ENCODE measurements around the gene ANK3.

The ANK3 gene

GRCh38 chr10:60236869-60237524 is 152.7 kb downstream of the ANK3 start:
- DNase-seq (ENCODE audit: low read depth in 1 of 2, low spot score in 1 of 2): no peak

GRCh38 chr10:60235001-60235400 is 154.7 kb downstream of the ANK3 start:
- no peak for DNase-seq (ENCODE audit: low read depth in 1 of 2, low spot score in 1 of 2)

GRCh38 chr10:60234551-60234950 is 155.1 kb downstream of the ANK3 start:
- no peak for DNase-seq (ENCODE audit: low read depth in 1 of 2, low spot score in 1 of 2)

- DNase-seq (ENCODE audit: low read depth in 1 of 2, low spot score in 1 of 2): no peak
Measured at GRCh38 chr10:60230892-60231291, 158.8 kb downstream of the ANK3 start.

- no peak for DNase-seq (ENCODE audit: low read depth in 1 of 2, low spot score in 1 of 2)
Measured at GRCh38 chr10:60224066-60224705, 165.5 kb downstream of the ANK3 start.

- no peak for DNase-seq (ENCODE audit: low read depth in 1 of 2, low spot score in 1 of 2)
Measured at GRCh38 chr10:60222047-60222446, 167.6 kb downstream of the ANK3 start.

GRCh38 chr10:60212195-60212594 is 177.5 kb downstream of the ANK3 start:
- DNase-seq (ENCODE audit: low read depth in 1 of 2, low spot score in 1 of 2): no peak

GRCh38 chr10:60209874-60210570 is 179.7 kb downstream of the ANK3 start:
- no peak for DNase-seq (ENCODE audit: low read depth in 1 of 2, low spot score in 1 of 2)

- DNase-seq (ENCODE audit: low read depth in 1 of 2, low spot score in 1 of 2): no peak
Measured at GRCh38 chr10:60208676-60209269, 180.9 kb downstream of the ANK3 start.

GRCh38 chr10:60207894-60208293 is 181.8 kb downstream of the ANK3 start:
- no peak for DNase-seq (ENCODE audit: low read depth in 1 of 2, low spot score in 1 of 2)

- no peak for DNase-seq (ENCODE audit: low read depth in 1 of 2, low spot score in 1 of 2)
Measured at GRCh38 chr10:60206735-60207134, 182.9 kb downstream of the ANK3 start.

GRCh38 chr10:60205741-60206140 is 183.9 kb downstream of the ANK3 start:
- DNase-seq (ENCODE audit: low read depth in 1 of 2, low spot score in 1 of 2): no peak

GRCh38 chr10:60203993-60204618 is 185.6 kb downstream of the ANK3 start:
- no peak for DNase-seq (ENCODE audit: low read depth in 1 of 2, low spot score in 1 of 2)

- DNase-seq (ENCODE audit: low read depth in 1 of 2, low spot score in 1 of 2): no peak
Measured at GRCh38 chr10:60200682-60201053, 189.0 kb downstream of the ANK3 start.

GRCh38 chr10:60200012-60200681 is 189.5 kb downstream of the ANK3 start:
- no peak for DNase-seq (ENCODE audit: low read depth in 1 of 2, low spot score in 1 of 2)

GRCh38 chr10:60197206-60197605 is 192.5 kb downstream of the ANK3 start:
- DNase-seq (ENCODE audit: low read depth in 1 of 2, low spot score in 1 of 2): no peak

- DNase-seq (ENCODE audit: low read depth in 1 of 2, low spot score in 1 of 2): no peak
Measured at GRCh38 chr10:60194421-60194820, 195.3 kb downstream of the ANK3 start.

- no peak for DNase-seq (ENCODE audit: low read depth in 1 of 2, low spot score in 1 of 2)
Measured at GRCh38 chr10:60192946-60193345, 196.7 kb downstream of the ANK3 start.

GRCh38 chr10:60189861-60190475 is 199.7 kb downstream of the ANK3 start:
- DNase-seq (ENCODE audit: low read depth in 1 of 2, low spot score in 1 of 2): no peak

GRCh38 chr10:60188548-60188947 is 201.1 kb downstream of the ANK3 start:
- no peak for DNase-seq (ENCODE audit: low read depth in 1 of 2, low spot score in 1 of 2)

- no peak for DNase-seq (ENCODE audit: low read depth in 1 of 2, low spot score in 1 of 2)
Measured at GRCh38 chr10:60187691-60188090, 202.0 kb downstream of the ANK3 start.
